GM12878 (cell line): ENCODE measurements around the gene MRPS18A. TPM values are rescaled to one million over a fixed set of nuclear protein-coding genes. Genes with fewer than 3 reads are reported as not detected.
A peak's percentile ranks its signal among the peaks of the same experiment; 100 is the strongest.

Experiments used
- CBX5 ChIP-seq: sonication (generic); IDR thresholded peaks from 2 replicates; pipeline ENCODE4 v1.6.1; 2016; ENCODE audit warnings: low read depth, moderate library complexity, mild to moderate bottlenecking, inconsistent platforms
- CHD1 ChIP-seq: IDR thresholded peaks from 2 replicates; pipeline ENCODE4 v1.6.1; 2012; ENCODE audit warnings: low read depth, low read length, improper control_type of control experiment
- CHD2 ChIP-seq: IDR thresholded peaks from 2 replicates; pipeline ENCODE4 v1.6.1; 2011; ENCODE audit warnings: low read depth, low read length, improper control_type of control experiment, borderline replicate concordance
- FOXM1 ChIP-seq: IDR thresholded peaks from 2 replicates; pipeline ENCODE4 v1.6.1; 2012; ENCODE audit warnings: low read depth, mild to moderate bottlenecking, inconsistent platforms, low read length, moderate library complexity
- LARP7 ChIP-seq: fragments of 450-650 bp; IDR thresholded peaks from 2 replicates; pipeline ENCODE4 v1.6.1; 2017; ENCODE audit warnings: mild to moderate bottlenecking
- MTA3 ChIP-seq: IDR thresholded peaks from 2 replicates; pipeline ENCODE4 v1.6.1; 2012; ENCODE audit warnings: low read length, inconsistent platforms, borderline replicate concordance
- MYB ChIP-seq: fragments of 150-350 bp; IDR thresholded peaks from 2 replicates; pipeline ENCODE4 v1.6.1; 2014; ENCODE audit warnings: mild to moderate bottlenecking, low read depth, low read length, borderline replicate concordance
- POLR2AphosphoS2 ChIP-seq: IDR thresholded peaks from 2 replicates; pipeline ENCODE4 v1.6.1; 2011; ENCODE audit warnings: low read depth, mild to moderate bottlenecking, low read length, improper control_type of control experiment, moderate library complexity
- POU2F2 ChIP-seq: IDR thresholded peaks from 3 replicates; pipeline ENCODE4 v1.6.1; 2011; ENCODE audit warnings: low read depth, mild to moderate bottlenecking, low read length, borderline replicate concordance
- SIN3A ChIP-seq: IDR thresholded peaks from 2 replicates; pipeline ENCODE4 v1.6.1; 2012; ENCODE audit warnings: low read depth, low read length, improper control_type of control experiment
- SMC3 ChIP-seq: IDR thresholded peaks from 2 replicates; pipeline ENCODE4 v1.6.1; 2011; ENCODE audit warnings: low read length, improper control_type of control experiment, borderline replicate concordance
- STAT1 ChIP-seq: fragments of 450-650 bp; conservative IDR thresholded peaks from 2 replicates; pipeline ENCODE4 v1.6.1; 2014; ENCODE audit warnings: antibody characterized with exemption, mild to moderate bottlenecking
- TCF3 ChIP-seq: IDR thresholded peaks from 2 replicates; pipeline ENCODE4 v1.6.1; 2012; ENCODE audit warnings: low read depth, mild to moderate bottlenecking, low read length, borderline replicate concordance; ENCODE audit not compliant: insufficient read depth
- ZNF24 ChIP-seq: fragments of 450-650 bp; IDR thresholded peaks from 2 replicates; pipeline ENCODE4 v1.6.1; 2017; ENCODE audit warnings: antibody characterized with exemption, mild to moderate bottlenecking
- ZNF622 ChIP-seq: fragments of 450-650 bp; IDR thresholded peaks from 2 replicates; pipeline ENCODE4 v1.6.1; 2017; ENCODE audit warnings: mild to moderate bottlenecking, inconsistent platforms
- polyA plus RNA-seq, 11 experiments: library from polyadenylated mRNA; depleted of rRNA in 4 of 11; unstranded in 6 of 11; stranded (reverse) in 5 of 11; fragments of >200 nt; fragmentation: Nextera tagmentation in 4 of 11; fragmentation: Illumina TruSeq in 1 of 11; extraction: Ambion mirVana in 4 of 11; extraction: Trizol in 1 of 11; gene quantifications; 1 replicate in 1 of 11; 2 replicates in 10 of 11; pipeline versions ENCODE4 v1.2.1 to v1.2.3, GENCODE V29; 2011 to 2016; ENCODE audit warnings: inconsistent platforms in 2 of 11, missing spikeins in 2 of 11, low read depth in 1 of 11
- total RNA-seq, 4 experiments: library from RNA; depleted of rRNA in 3 of 4; stranded (reverse); fragments of >200 nt in 3 of 4; fragmentation: Illumina TruSeq in 1 of 4; extraction: Trizol in 1 of 4; gene quantifications; 2 replicates each; pipeline versions ENCODE4 v1.2.1 to v1.2.3, GENCODE V29; 2013 to 2021
- TF ChIP-seq, protein P1 (sequence below): IDR thresholded peaks from 2 replicates; pipeline ENCODE4 v1.6.1; 2012; ENCODE audit warnings: improper control_type of control experiment, low read depth, low read length; ENCODE audit not compliant: insufficient replicate concordance
- TF ChIP-seq, protein P2 (sequence below): fragments of 450-650 bp; IDR thresholded peaks from 2 replicates; pipeline ENCODE4 v1.6.1; 2017; ENCODE audit warnings: mild to moderate bottlenecking, low read depth, inconsistent platforms; ENCODE audit not compliant: poor library complexity, severe bottlenecking
- TF ChIP-seq, protein P3 (sequence below): fragments of 450-650 bp; IDR thresholded peaks from 2 replicates; pipeline ENCODE4 v1.6.1; 2018; ENCODE audit warnings: mild to moderate bottlenecking, low read depth, moderate library complexity; ENCODE audit not compliant: partially characterized antibody

MRPS18A gene
- total and polyA plus RNA-seq, 10 of the 15 experiments (the other 5 are each of a cell fraction or from before 2014, with no cell fraction given) = 66.3 to 158 (median 98.7) TPM

DNA sequence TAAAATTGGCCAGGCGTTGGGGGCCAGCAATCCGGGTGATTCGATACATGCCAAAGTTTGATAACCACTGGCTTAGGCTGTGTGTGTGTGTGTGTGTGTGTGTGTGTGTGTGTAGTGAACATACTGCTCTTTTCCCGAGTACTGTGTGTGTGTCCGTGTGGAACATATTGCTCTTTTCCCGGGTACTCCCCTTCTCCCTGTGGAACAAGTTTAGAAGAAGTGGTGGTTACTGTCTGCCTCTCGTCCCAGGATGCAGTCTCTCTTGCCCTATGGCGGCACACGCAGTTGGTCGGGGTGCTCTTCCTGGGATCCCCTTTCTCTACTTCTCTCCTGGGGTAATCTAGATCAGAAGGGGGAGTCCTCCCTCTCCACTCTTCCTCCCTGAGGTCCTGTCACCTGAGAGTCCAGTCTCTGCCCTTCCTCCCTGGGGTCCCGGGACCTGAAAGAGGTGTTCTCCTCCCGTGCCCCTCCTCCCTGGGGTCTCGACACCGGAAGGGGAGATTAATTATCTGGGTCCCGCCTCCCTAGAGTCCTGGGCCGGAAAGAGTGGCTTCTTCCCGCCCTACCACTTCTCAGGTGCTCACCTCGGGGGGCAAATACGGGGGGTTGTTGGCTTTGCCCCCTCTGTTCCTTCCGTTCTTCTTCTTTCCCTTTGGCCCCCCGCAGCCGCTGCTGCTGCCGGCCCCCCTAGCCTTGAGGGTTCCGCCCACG lies 59.0 kb downstream of the MRPS18A start (continued):
- TF ChIP-seq, protein P1, sequence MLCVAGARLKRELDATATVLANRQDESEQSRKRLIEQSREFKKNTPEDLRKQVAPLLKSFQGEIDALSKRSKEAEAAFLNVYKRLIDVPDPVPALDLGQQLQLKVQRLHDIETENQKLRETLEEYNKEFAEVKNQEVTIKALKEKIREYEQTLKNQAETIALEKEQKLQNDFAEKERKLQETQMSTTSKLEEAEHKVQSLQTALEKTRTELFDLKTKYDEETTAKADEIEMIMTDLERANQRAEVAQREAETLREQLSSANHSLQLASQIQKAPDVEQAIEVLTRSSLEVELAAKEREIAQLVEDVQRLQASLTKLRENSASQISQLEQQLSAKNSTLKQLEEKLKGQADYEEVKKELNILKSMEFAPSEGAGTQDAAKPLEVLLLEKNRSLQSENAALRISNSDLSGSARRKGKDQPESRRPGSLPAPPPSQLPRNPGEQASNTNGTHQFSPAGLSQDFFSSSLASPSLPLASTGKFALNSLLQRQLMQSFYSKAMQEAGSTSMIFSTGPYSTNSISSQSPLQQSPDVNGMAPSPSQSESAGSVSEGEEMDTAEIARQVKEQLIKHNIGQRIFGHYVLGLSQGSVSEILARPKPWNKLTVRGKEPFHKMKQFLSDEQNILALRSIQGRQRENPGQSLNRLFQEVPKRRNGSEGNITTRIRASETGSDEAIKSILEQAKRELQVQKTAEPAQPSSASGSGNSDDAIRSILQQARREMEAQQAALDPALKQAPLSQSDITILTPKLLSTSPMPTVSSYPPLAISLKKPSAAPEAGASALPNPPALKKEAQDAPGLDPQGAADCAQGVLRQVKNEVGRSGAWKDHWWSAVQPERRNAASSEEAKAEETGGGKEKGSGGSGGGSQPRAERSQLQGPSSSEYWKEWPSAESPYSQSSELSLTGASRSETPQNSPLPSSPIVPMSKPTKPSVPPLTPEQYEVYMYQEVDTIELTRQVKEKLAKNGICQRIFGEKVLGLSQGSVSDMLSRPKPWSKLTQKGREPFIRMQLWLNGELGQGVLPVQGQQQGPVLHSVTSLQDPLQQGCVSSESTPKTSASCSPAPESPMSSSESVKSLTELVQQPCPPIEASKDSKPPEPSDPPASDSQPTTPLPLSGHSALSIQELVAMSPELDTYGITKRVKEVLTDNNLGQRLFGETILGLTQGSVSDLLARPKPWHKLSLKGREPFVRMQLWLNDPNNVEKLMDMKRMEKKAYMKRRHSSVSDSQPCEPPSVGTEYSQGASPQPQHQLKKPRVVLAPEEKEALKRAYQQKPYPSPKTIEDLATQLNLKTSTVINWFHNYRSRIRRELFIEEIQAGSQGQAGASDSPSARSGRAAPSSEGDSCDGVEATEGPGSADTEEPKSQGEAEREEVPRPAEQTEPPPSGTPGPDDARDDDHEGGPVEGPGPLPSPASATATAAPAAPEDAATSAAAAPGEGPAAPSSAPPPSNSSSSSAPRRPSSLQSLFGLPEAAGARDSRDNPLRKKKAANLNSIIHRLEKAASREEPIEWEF = no peak
- TF ChIP-seq FOXM1 (no peak), SMC3 (no peak), CHD2 (no peak), POLR2AphosphoS2 (0 out of 2 replicates have a peak, but pooled peaks have one; percentile 25), MYB (no peak), POU2F2 (no peak), STAT1 (no peak), LARP7 (no peak; the same call in 1 of the 2 replicates), ZNF24 (no peak), ZNF622 (no peak), TCF3 (no peak), SIN3A (no peak; the same call in none of the 2 replicates), CBX5 (no peak), CHD1 (0 out of 2 replicates have a peak, but pooled peaks have one; percentile 73), MTA3 (no peak)
- TF ChIP-seq, protein P2, sequence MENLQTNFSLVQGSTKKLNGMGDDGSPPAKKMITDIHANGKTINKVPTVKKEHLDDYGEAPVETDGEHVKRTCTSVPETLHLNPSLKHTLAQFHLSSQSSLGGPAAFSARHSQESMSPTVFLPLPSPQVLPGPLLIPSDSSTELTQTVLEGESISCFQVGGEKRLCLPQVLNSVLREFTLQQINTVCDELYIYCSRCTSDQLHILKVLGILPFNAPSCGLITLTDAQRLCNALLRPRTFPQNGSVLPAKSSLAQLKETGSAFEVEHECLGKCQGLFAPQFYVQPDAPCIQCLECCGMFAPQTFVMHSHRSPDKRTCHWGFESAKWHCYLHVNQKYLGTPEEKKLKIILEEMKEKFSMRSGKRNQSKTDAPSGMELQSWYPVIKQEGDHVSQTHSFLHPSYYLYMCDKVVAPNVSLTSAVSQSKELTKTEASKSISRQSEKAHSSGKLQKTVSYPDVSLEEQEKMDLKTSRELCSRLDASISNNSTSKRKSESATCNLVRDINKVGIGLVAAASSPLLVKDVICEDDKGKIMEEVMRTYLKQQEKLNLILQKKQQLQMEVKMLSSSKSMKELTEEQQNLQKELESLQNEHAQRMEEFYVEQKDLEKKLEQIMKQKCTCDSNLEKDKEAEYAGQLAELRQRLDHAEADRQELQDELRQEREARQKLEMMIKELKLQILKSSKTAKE = no peak
- TF ChIP-seq, protein P3, sequence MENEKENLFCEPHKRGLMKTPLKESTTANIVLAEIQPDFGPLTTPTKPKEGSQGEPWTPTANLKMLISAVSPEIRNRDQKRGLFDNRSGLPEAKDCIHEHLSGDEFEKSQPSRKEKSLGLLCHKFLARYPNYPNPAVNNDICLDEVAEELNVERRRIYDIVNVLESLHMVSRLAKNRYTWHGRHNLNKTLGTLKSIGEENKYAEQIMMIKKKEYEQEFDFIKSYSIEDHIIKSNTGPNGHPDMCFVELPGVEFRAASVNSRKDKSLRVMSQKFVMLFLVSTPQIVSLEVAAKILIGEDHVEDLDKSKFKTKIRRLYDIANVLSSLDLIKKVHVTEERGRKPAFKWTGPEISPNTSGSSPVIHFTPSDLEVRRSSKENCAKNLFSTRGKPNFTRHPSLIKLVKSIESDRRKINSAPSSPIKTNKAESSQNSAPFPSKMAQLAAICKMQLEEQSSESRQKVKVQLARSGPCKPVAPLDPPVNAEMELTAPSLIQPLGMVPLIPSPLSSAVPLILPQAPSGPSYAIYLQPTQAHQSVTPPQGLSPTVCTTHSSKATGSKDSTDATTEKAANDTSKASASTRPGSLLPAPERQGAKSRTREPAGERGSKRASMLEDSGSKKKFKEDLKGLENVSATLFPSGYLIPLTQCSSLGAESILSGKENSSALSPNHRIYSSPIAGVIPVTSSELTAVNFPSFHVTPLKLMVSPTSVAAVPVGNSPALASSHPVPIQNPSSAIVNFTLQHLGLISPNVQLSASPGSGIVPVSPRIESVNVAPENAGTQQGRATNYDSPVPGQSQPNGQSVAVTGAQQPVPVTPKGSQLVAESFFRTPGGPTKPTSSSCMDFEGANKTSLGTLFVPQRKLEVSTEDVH = no peak
